GM23338 (cell line): ENCODE results near the gene KCNMB1. TPM values are rescaled to one million over a fixed set of nuclear protein-coding genes. Genes with fewer than 3 reads are reported as not detected.

Experiments
- ATAC-seq: fragments of 200-7000 bp; cut with Tn5 transposase; 3 replicates; pipeline ENCODE4 v1.9.1; 2020
- DNase-seq: peaks from one replicate; pipeline ENCODE4 v3.0.0-alpha.2; 2015; ENCODE audit warnings: low spot score
- H2AFZ ChIP-seq: fragments of 200-600 bp; sonication (generic); 2 replicates; pipeline ENCODE4 v1.8.0; 2016; ENCODE audit warnings: antibody characterized with exemption, mild to moderate bottlenecking, moderate library complexity
- H3F3A ChIP-seq: fragments of 200-600 bp; sonication (generic); replicated peaks from 2 replicates; pipeline ENCODE4 v1.8.0; 2017; ENCODE audit warnings: antibody characterized with exemption, mixed run types, low read depth
- H3K27ac ChIP-seq: fragments of 200-600 bp; sonication (generic); 2 replicates; pipeline ENCODE4 v1.6.1; 2016; ENCODE audit warnings: low read depth
- H3K27me3 ChIP-seq: fragments of 200-600 bp; sonication (generic); 2 replicates; pipeline ENCODE4 v1.8.0; 2016; ENCODE audit warnings: mild to moderate bottlenecking, mixed run types, moderate library complexity; ENCODE audit not compliant: insufficient read depth
- H3K36me3 ChIP-seq: fragments of 200-600 bp; sonication (generic); 2 replicates; pipeline ENCODE4 v1.8.0; 2016; ENCODE audit warnings: mild to moderate bottlenecking; ENCODE audit not compliant: insufficient read depth
- H3K4me1 ChIP-seq: fragments of 200-600 bp; sonication (generic); 2 replicates; pipeline ENCODE4 v1.8.0; 2016; ENCODE audit warnings: mild to moderate bottlenecking, moderate library complexity; ENCODE audit not compliant: insufficient read depth
- H3K4me2 ChIP-seq: fragments of 200-600 bp; sonication (generic); 2 replicates; pipeline ENCODE4 v1.7.1; 2017; ENCODE audit warnings: mixed run types
- H3K4me3 ChIP-seq: fragments of 200-600 bp; sonication (generic); 2 replicates; pipeline ENCODE4 v1.6.1; 2016; ENCODE audit warnings: mixed run types
- H3K79me2 ChIP-seq: fragments of 200-600 bp; sonication (generic); replicated peaks from 2 replicates; pipeline ENCODE4 v1.8.0; 2017; ENCODE audit warnings: mild to moderate bottlenecking; ENCODE audit not compliant: insufficient read depth
- H3K9me2 ChIP-seq: fragments of 200-600 bp; sonication (generic); 2 replicates; pipeline ENCODE4 v1.8.0; 2017; ENCODE audit not compliant: insufficient read depth
- H4K20me1 ChIP-seq: fragments of 200-600 bp; sonication (generic); replicated peaks from 2 replicates; pipeline ENCODE4 v1.8.0; 2017; ENCODE audit warnings: mild to moderate bottlenecking; ENCODE audit not compliant: insufficient read depth
- H3K27ac Mint-ChIP-seq: 2 replicates; pipeline ENCODE4 v1.8.0; 2020; ENCODE audit warnings: inconsistent platforms, mild to moderate bottlenecking, moderate library complexity, mixed read lengths
- H3K27me3 Mint-ChIP-seq: 3 replicates; pipeline ENCODE4 v1.8.0; 2022; ENCODE audit warnings: low read depth, mild to moderate bottlenecking, moderate library complexity, mixed read lengths, inconsistent platforms; ENCODE audit not compliant: insufficient read depth, poor library complexity
- H3K36me3 Mint-ChIP-seq: 3 replicates; pipeline ENCODE4 v1.8.0; 2021; ENCODE audit warnings: low read depth, mild to moderate bottlenecking, inconsistent platforms, moderate library complexity, mixed read lengths
- H3K4me1 Mint-ChIP-seq: 3 replicates; pipeline ENCODE4 v1.8.0; 2020; ENCODE audit warnings: mild to moderate bottlenecking, inconsistent platforms, mixed read lengths
- H3K4me3 Mint-ChIP-seq: 3 replicates; pipeline ENCODE4 v1.8.0; 2021; ENCODE audit warnings: moderate library complexity, mild to moderate bottlenecking, inconsistent platforms, mixed read lengths
- H3K9me3 Mint-ChIP-seq: 3 replicates; pipeline ENCODE4 v1.8.0; 2020; ENCODE audit warnings: moderate library complexity, mild to moderate bottlenecking, inconsistent platforms, mixed read lengths
- CREB1 ChIP-seq: fragments of 250-450 bp; sonication (Bioruptor Pico); IDR thresholded peaks from 2 replicates; pipeline ENCODE4 v1.5.0; 2020; ENCODE audit warnings: low read depth, mild to moderate bottlenecking, moderate library complexity
- CTCF ChIP-seq, 2 experiments: fragments of 200-600 bp in 1 of 2; sonication (generic) in 1 of 2; conservative IDR thresholded peaks; 2 replicates each; pipeline versions ENCODE4 v1.5.1 to v1.6.1; 2016 to 2017; ENCODE audit warnings: antibody characterized with exemption in 2 of 2, low read depth in 2 of 2, mild to moderate bottlenecking in 2 of 2, moderate library complexity in 1 of 2
- ETS1 ChIP-seq: IDR thresholded peaks from 2 replicates; pipeline ENCODE4 v1.6.1; 2016; ENCODE audit warnings: antibody characterized with exemption
- EZH2 ChIP-seq: fragments of 200-600 bp; sonication (generic); IDR thresholded peaks from one replicate; pipeline ENCODE4 v1.8.0; 2017; ENCODE audit warnings: antibody characterized with exemption, mild to moderate bottlenecking, low read depth; ENCODE audit not compliant: unreplicated experiment
- EZH2phosphoT487 ChIP-seq: fragments of 200-600 bp; sonication (generic); IDR thresholded peaks from one replicate; pipeline ENCODE4 v1.8.1; 2018; ENCODE audit warnings: antibody characterized with exemption; ENCODE audit not compliant: unreplicated experiment
- JUNB ChIP-seq: IDR thresholded peaks from one replicate; pipeline ENCODE4 v1.6.1; 2016; ENCODE audit warnings: antibody characterized with exemption; ENCODE audit not compliant: unreplicated experiment
- NANOG ChIP-seq: IDR thresholded peaks from 2 replicates; pipeline ENCODE4 v1.6.1; 2016; ENCODE audit warnings: antibody characterized with exemption, borderline replicate concordance
- POLR2AphosphoS5 ChIP-seq: IDR thresholded peaks from 2 replicates; pipeline ENCODE4 v1.6.1; 2016; ENCODE audit warnings: antibody characterized with exemption, low read depth
- REST ChIP-seq: IDR thresholded peaks from one replicate; pipeline ENCODE4 v1.6.1; 2018; ENCODE audit warnings: antibody characterized with exemption; ENCODE audit not compliant: unreplicated experiment
- STAT1 ChIP-seq: IDR thresholded peaks from one replicate; pipeline ENCODE4 v1.6.1; 2016; ENCODE audit warnings: antibody characterized with exemption; ENCODE audit not compliant: unreplicated experiment
- ZNF114 ChIP-seq: fragments of 250-450 bp; sonication (Bioruptor Pico); IDR thresholded peaks from 2 replicates; pipeline ENCODE4 v1.5.0; 2020; ENCODE audit warnings: mild to moderate bottlenecking, moderate library complexity
- ZNF331 ChIP-seq: fragments of 250-450 bp; sonication (Bioruptor Pico); IDR thresholded peaks from 2 replicates; pipeline ENCODE4 v1.5.0; 2020; ENCODE audit warnings: low read depth, mild to moderate bottlenecking, moderate library complexity
- ZNF462 ChIP-seq: fragments of 250-450 bp; sonication (Bioruptor Pico); IDR thresholded peaks from 2 replicates; pipeline ENCODE4 v1.5.0; 2020; ENCODE audit warnings: mild to moderate bottlenecking, moderate library complexity
- polyA plus RNA-seq: library from polyadenylated mRNA; unstranded; fragments of >200 nt; fragmentation: Nextera tagmentation; extraction: Ambion mirVana; gene quantifications from 2 replicates; pipeline ENCODE4 v1.2.1, GENCODE V29; 2016
- total RNA-seq: library from RNA; depleted of rRNA; stranded (reverse); fragments of >200 nt; shearing (Covaris generic); gene quantifications from 2 replicates; pipeline ENCODE4 v1.2.3, GENCODE V29; 2014

The KCNMB1 gene
- total and polyA plus RNA-seq, 2 experiments from 2014 or later = 0.17 to 0.19 TPM

- no peak overlapping the region for H3K4me3 ChIP-seq
- no peak for DNase-seq
- no peaks in the 10 kb centered on the region; the same call in 1 of the 2 replicates for H3K36me3 ChIP-seq
- Mint-ChIP-seq H3K4me3 (no peak overlapping the region), H3K36me3 (peaks cover 9% of the 10 kb centered on the region; the same call in 2 of the 3 replicates), H3K4me1 (peaks cover 28% of the 10 kb centered on the region), H3K9me3 (peaks cover 28% of the 10 kb centered on the region), H3K27me3 (peaks cover 4% of the 10 kb centered on the region), H3K27ac (no peak overlapping the region)
- no peaks in the 10 kb centered on the region for H4K20me1 ChIP-seq
- no peak overlapping the region for H3K4me2 ChIP-seq
- H3K79me2 ChIP-seq = no peaks in the 10 kb centered on the region
- no peaks in the 10 kb centered on the region for H3F3A ChIP-seq
- H2AFZ ChIP-seq = no peak overlapping the region
- TF ChIP-seq ZNF114 (CRISPR knock-in tag) (no peak), EZH2phosphoT487 (no peak), CTCF (conservative IDR thresholded peaks at IDR 0.05; ENCODE audit: low read depth in 2 of 2) (no peak), REST (no peak), CREB1 (CRISPR knock-in tag) (no peak), EZH2 (no peak), ETS1 (no peak), ZNF331 (no peak), NANOG (no peak), STAT1 (no peak), POLR2AphosphoS5 (no peak), JUNB (no peak), ZNF462 (CRISPR knock-in tag) (no peak)
- no peak for ATAC-seq
- H3K4me1 ChIP-seq = peaks cover 16% of the 10 kb centered on the region
- 0 out of 2 replicates have a peak, but pooled peaks cover 3% of the 10 kb centered on the region for H3K9me2 ChIP-seq
- no peak overlapping the region for H3K27ac ChIP-seq
- no peaks in the 10 kb centered on the region for H3K27me3 ChIP-seq
These were observed 46.0 kb downstream of the KCNMB1 start for GRCh38 chr5:170343177-170343576.
